ENCODE measurements around the gene GNAQ. TPM values are rescaled to one million over a fixed set of nuclear protein-coding genes. Genes with fewer than 3 reads are reported as not detected.
A peak's percentile ranks its signal among the peaks of the same experiment; 100 is the strongest.

GNAQ gene
- total RNA-seq, 1 experiment from 2014 or later = 34.1 TPM

- CTCF ChIA-PET = no interaction called here
- no peak for DNase-seq
- H3K4me1 Mint-ChIP-seq (ENCODE audit: low read depth, unreplicated experiment) = peaks cover 21% of the 10 kb centered on the region
Observed at GRCh38 chr9:77933976-77934375, 97.6 kb downstream of the GNAQ start.

GRCh38 chr9:77933019-77933418 is 98.6 kb downstream of the GNAQ start:
- TF ChIP-seq CTCF (IDR thresholded peaks at IDR 0.05; ENCODE audit: unreplicated experiment) = no peak
- peaks cover 14% of the 10 kb centered on the region for H3K4me1 Mint-ChIP-seq (ENCODE audit: low read depth, unreplicated experiment)
- H3K9me3 Mint-ChIP-seq (ENCODE audit: low read depth, unreplicated experiment) = no peaks in the 10 kb centered on the region
- DNase-seq = peak; percentile 7
- peaks cover 6% of the 10 kb centered on the region for H3K36me3 Mint-ChIP-seq (ENCODE audit: insufficient read depth, unreplicated experiment)
- BruUV-seq (replicated peaks) = no TSS peak
- CTCF ChIA-PET = no interaction called here
- intact Hi-C loops (cut with micrococcal nuclease; ENCODE audit: unreplicated experiment) = no loop called here
- H3K27ac Mint-ChIP-seq (ENCODE audit: unreplicated experiment) = no peak overlapping the region
- no peaks in the 10 kb centered on the region for H3K27me3 Mint-ChIP-seq (ENCODE audit: unreplicated experiment)
- H3K4me3 Mint-ChIP-seq (ENCODE audit: low read depth, unreplicated experiment) = no peak overlapping the region

More at GRCh38 chr9:77933976-77934375, 97.6 kb downstream of the GNAQ start:
- Mint-ChIP-seq H3K27ac (ENCODE audit: unreplicated experiment) (no peak overlapping the region), H3K4me3 (ENCODE audit: low read depth, unreplicated experiment) (no peak overlapping the region), H3K36me3 (ENCODE audit: insufficient read depth, unreplicated experiment) (peaks cover 6% of the 10 kb centered on the region), H3K9me3 (ENCODE audit: low read depth, unreplicated experiment) (no peaks in the 10 kb centered on the region), H3K27me3 (ENCODE audit: unreplicated experiment) (no peaks in the 10 kb centered on the region)
- intact Hi-C loops (cut with micrococcal nuclease; ENCODE audit: unreplicated experiment) = no loop called here
- TF ChIP-seq CTCF (IDR thresholded peaks at IDR 0.05; ENCODE audit: unreplicated experiment) = no peak
- BruUV-seq (replicated peaks) = no TSS peak

GRCh38 chr9:77929942-77930341 is 101.7 kb downstream of the GNAQ start:
- intact Hi-C loops (cut with micrococcal nuclease; ENCODE audit: unreplicated experiment) = no loop called here
- DNase-seq = no peak
- Mint-ChIP-seq H3K4me3 (ENCODE audit: low read depth, unreplicated experiment) (no peak overlapping the region), H3K27ac (ENCODE audit: unreplicated experiment) (no peak overlapping the region), H3K27me3 (ENCODE audit: unreplicated experiment) (no peaks in the 10 kb centered on the region), H3K4me1 (ENCODE audit: low read depth, unreplicated experiment) (peaks cover 24% of the 10 kb centered on the region), H3K9me3 (ENCODE audit: low read depth, unreplicated experiment) (no peaks in the 10 kb centered on the region), H3K36me3 (ENCODE audit: insufficient read depth, unreplicated experiment) (peaks cover 6% of the 10 kb centered on the region)
- TF ChIP-seq CTCF (IDR thresholded peaks at IDR 0.05; ENCODE audit: unreplicated experiment) = no peak
- CTCF ChIA-PET = no interaction called here
- no TSS peak for BruUV-seq (replicated peaks)

- no peaks in the 10 kb centered on the region for H3K36me3 Mint-ChIP-seq (ENCODE audit: insufficient read depth, unreplicated experiment)
- H3K4me3 Mint-ChIP-seq (ENCODE audit: low read depth, unreplicated experiment) = no peak overlapping the region
- no peak overlapping the region for H3K27ac Mint-ChIP-seq (ENCODE audit: unreplicated experiment)
- intact Hi-C loops (cut with micrococcal nuclease; ENCODE audit: unreplicated experiment) = no loop called here
- H3K9me3 Mint-ChIP-seq (ENCODE audit: low read depth, unreplicated experiment) = no peaks in the 10 kb centered on the region
- BruUV-seq (replicated peaks) = no TSS peak
- peaks cover 14% of the 10 kb centered on the region for H3K4me1 Mint-ChIP-seq (ENCODE audit: low read depth, unreplicated experiment)
- DNase-seq = no peak
- no peaks in the 10 kb centered on the region for H3K27me3 Mint-ChIP-seq (ENCODE audit: unreplicated experiment)
- no peak for TF ChIP-seq CTCF (IDR thresholded peaks at IDR 0.05; ENCODE audit: unreplicated experiment)
- CTCF ChIA-PET = no interaction called here
Observed at GRCh38 chr9:77927265-77927664, 104.3 kb downstream of the GNAQ start.
